Left colon (tissue), 2 donors: ENCODE results near the gene FAM168A. TPM values are rescaled to one million over a fixed set of nuclear protein-coding genes. Genes with fewer than 3 reads are reported as not detected.
A peak's percentile ranks its signal among the peaks of the same experiment; 100 is the strongest.
"Not testable (repeated sequence)": the region's sequence is repeated elsewhere in the genome, so short reads cannot be mapped to it uniquely, and the experiment has no call there.

Source experiments
- ATAC-seq: fragments of 200-7000 bp; cut with Tn5 transposase; one replicate; pipeline ENCODE4 v1.9.1; 2020; ENCODE audit warnings: mild to moderate bottlenecking, moderate library complexity
- DNase-seq, 2 donors: peaks; one replicate each; pipeline ENCODE4 v3.0.0-alpha.2; 2020
- intact Hi-C, 2 donors: fragments of 100-400 bp; cut with DNase I in 1 of 2; cut with micrococcal nuclease in 1 of 2; formaldehyde crosslinking; loops; one replicate each; pipeline versions ENCODE4 v1.11.2 to v1.14.0; 2022; cut with DNase I, micrococcal nuclease
- total RNA-seq, 2 donors: library from RNA; stranded (reverse); fragmentation: NEBNext Ultra II Directional; extraction: Animal tissue kit (Norgen Biotek cat#: 25700); gene quantifications; one replicate each; pipeline ENCODE4 v1.2.1, GENCODE V29; 2021
- donor health status: DM: no; HTN: no; CAD: no.
- donor health status: DM: yes; HTN: yes; CAD: no.

The FAM168A gene
- total RNA-seq, 2 donors from 2014 or later: 18.8 to 23.3 TPM

DNA sequence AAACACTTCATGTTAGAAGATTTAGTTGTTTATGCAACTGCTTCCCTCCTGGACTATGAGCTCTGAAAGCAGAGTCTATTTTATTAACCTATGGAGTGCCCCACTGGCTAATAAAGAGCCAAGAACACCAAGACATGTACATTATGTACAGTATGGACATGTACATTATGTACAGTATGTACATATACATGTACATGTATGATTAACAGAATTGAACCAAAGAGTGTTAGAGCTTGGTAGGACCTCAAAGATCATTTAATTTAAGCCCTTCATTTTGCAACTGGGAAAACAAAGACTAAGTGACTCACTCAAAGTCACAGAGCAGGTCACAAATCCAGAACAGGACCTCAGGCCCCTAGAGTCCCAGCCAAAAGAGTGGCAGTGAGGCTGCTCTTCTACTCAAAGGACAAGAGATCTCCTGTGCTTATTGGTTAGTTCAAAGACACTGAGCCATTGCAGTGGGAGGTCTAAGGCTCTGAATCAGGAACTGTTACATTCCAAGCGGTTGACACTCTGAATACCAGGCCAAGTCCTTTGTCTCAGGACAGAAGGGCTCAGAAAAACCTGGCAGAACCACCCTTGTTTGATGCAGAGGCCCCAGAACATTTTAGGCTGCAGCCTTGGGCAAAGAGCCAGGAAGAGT, 103.8 kb downstream of the FAM168A start:
- intact Hi-C loops: no loop called here
- DNase-seq (no peak), ATAC-seq (no peak)

DNA sequence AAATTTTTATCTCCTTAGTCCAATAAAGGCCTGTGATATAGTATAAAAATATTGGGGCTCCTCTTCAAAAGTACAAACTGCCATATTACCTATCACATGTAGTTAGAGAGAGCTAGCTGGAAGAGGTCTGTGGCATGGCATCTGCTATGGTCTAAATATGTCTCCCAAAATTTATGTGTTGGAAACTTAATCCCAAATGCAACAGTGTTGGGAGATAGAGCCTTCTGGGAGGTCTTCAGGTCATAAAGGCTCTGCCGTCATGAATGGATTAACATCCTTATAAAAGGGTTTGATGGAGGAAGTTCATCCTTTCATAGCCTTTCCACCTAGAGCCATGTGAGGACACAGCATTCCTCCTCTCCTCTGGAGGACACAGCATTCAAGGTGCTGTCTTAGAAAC, 116.3 kb downstream of the FAM168A start:
- intact Hi-C loops: no loop called here
- ATAC-seq (no peak), DNase-seq (no peak)

DNA sequence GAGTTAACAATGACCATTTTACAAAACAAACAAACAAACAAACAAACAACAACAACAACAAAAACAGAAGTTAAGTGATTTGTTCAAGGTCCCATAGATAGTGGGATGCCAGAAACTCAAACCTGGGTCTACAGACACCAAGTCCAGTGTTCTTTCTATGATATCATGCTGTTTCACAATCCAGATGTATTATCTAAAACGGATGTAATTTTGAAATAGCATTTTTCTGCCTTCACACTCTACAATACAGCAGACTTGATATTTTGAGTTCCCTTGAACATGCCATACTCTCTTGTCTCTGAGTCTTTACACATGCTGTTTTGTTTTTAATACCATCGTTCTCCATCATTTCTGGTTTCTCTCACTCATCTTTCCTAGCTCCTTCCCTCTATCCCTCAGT, 117.2 kb downstream of the FAM168A start:
- DNase-seq (no peak), ATAC-seq (no peak)
- intact Hi-C loops: no loop called here

GRCh38 chr11:73478737-73479347, 119.1 kb downstream of the FAM168A start:
- intact Hi-C loops: no loop called here
- DNase-seq (peak in 1 of 2 donors; percentile 16), ATAC-seq (peak; percentile 78)

DNA sequence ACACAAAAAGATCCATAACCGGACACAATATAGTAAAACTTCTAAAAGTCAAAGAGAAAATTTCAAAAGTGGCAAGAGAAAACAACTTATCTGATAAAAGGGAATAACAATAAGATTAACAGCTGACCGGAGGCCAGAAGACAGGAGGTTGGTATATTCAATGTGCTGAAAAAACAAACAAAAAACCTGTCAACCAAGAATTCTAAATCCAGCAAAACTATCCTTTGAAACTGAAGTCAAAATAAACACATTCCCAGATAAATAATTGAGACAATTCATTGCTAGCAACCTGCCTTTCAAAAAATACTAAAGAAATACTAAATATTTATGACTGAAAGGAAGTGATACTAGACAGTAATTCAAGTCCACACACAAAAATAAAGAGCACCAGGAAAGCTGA, 120.4 kb downstream of the FAM168A start:
- intact Hi-C loops: no loop called here
- ATAC-seq (no peak), DNase-seq (no peak)

DNA sequence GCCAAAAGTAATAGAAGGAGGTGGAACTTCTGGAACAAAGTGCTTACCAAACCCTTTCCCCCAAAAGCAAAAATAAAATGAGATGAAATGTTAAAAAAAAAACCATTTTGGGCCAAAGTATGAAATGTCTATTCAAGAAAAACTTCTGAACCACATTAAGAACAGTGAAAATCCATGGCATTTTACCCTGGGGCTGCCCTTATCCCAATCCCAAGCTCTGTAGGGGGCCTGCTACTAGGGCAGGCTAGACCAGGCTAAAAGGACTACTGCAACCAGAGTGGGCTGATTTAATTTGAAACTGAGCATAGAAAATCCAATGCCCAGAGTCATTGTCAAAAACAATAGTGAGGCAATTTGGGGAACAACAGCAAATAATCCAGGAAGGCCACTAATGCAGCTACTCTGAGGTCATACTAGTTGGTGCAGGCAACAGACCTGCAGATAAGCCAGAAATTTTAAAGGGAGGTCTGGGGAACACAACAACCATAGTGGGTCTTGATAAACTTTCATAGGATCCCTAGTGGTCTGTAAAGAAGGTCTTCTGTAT, 122.3 kb downstream of the FAM168A start:
- DNase-seq (no peak), ATAC-seq (no peak)
- intact Hi-C loops: no loop called here

DNA sequence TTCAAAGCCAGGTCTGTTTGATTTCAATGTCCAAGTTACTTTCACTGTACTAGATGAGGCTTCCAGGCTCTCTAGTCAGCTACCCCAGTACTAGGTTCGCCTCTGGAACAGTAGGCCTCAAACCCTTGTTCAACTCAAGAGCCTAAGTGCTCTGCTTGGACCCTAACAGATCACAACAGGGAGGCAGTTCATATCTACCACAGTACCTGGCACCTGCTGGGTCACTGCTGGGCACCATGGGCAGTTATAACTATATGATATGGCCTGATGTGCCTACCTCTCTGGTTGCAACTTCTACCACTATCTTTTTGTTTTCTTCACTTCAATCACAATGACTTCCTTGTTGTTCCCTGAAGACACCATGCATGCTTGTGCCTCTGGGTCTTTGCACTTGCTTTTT, 124.7 kb downstream of the FAM168A start:
- DNase-seq (no peak), ATAC-seq (no peak)
- intact Hi-C loops: no loop called here

DNA sequence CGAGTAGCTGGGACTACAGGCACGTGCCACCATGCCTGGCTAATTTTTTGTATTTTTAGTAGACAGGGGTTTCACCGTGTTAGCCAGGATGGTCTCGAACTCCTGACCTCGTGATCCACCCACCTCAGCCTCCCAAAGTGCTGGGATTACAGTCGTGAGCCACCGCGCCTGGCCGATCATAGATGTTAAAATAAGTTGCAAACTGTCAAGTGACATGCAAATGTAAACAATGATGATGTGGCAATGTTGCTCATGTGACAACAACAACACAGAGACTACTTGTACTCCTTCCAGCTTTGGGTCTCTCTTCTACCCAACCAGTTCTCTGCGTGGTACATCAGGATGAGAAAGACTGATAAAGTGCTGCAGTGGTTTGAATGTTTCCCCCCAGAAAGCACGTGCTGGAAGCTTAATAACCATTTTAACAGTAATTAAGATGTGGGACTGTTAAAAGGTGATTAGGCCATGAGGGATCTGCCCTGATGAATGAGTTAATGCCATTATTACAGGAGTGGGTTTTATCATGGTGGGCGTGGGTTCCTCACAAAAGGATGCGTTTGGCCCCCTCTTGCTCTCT, 127.8 kb downstream of the FAM168A start:
- intact Hi-C loops, ATAC-seq, DNase-seq: not testable (repeated sequence)

GRCh38 chr11:73469401-73469800, 128.5 kb downstream of the FAM168A start:
- no peak for ATAC-seq
- no peak for DNase-seq

GRCh38 chr11:73468590-73469161, 129.2 kb downstream of the FAM168A start:
- DNase-seq: no peak
- intact Hi-C loops: no loop called here
- no peak for ATAC-seq

More at GRCh38 chr11:73469401-73469800, 128.5 kb downstream of the FAM168A start:
- intact Hi-C loops: no loop called here

DNA sequence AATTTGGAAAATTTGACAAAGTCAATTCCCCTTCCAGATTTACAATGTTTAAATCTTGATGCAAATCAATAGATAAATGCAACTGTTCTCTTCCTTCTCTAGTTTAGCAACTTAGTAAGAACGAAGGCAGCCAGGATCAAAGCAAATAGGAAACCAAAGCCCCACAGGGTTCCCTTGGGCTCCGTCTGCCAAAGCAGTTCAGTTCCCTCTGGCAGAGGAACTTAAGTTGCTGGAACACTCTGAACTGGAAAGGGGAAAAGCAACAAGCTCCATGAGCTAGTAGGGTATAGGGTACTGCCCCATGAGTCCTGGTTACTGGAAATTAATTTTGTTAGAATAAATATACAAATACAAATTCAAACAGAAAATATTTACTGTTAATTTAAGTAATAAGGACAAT, 130.4 kb downstream of the FAM168A start:
- intact Hi-C loops: no loop called here
- DNase-seq (no peak), ATAC-seq (no peak)

GRCh38 chr11:73466643-73467042, 131.3 kb downstream of the FAM168A start:
- DNase-seq: no peak
- ATAC-seq: no peak
- intact Hi-C loops: no loop called here

- intact Hi-C loops: no loop called here
- no peak for DNase-seq
- no peak for ATAC-seq
These were observed 132.0 kb downstream of the FAM168A start for GRCh38 chr11:73465871-73466270.

- intact Hi-C loops: no loop called here
- no peak for ATAC-seq
- no peak for DNase-seq
These were observed 132.8 kb downstream of the FAM168A start for GRCh38 chr11:73465023-73465675.

GRCh38 chr11:73464347-73464746, 133.6 kb downstream of the FAM168A start:
- intact Hi-C loops: no loop called here
- DNase-seq (no peak), ATAC-seq (no peak)

- ATAC-seq: no peak
- no peak for DNase-seq
- intact Hi-C loops: no loop called here
These were observed 134.6 kb downstream of the FAM168A start for GRCh38 chr11:73463359-73463758.

GRCh38 chr11:73461964-73462363, 135.9 kb downstream of the FAM168A start:
- ATAC-seq (no peak), DNase-seq (no peak)
- intact Hi-C loops: no loop called here

- ATAC-seq: no peak
- DNase-seq: no peak
- intact Hi-C loops: no loop called here
These were observed 136.5 kb downstream of the FAM168A start for GRCh38 chr11:73461335-73461840.

DNA sequence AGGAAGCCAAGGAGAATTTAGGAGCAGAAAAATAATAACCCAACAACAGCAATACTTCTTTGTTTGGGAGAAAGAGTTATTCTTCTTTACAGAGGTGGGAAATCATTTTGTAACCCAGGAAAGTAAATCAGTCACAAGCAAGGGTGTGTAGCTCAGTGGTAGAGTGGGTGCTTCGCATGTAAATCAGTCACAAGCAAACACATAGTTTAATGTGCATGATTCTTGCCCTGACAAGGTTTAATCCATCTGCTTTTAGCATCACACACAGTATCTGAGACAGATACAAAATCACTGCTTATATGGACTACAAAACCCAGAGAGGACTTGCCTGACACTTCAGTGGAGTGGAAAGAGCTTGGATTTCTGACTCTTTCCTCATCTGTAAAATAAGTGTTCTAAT, 139.7 kb downstream of the FAM168A start:
- ATAC-seq (no peak), DNase-seq (no peak)
- intact Hi-C loops: no loop called here
